ENCODE results near the gene SRRM2.
A peak's percentile ranks its signal among the peaks of the same experiment; 100 is the strongest.

SRRM2 gene

GRCh38 chr16:2777231-2777902, 24.9 kb downstream of the SRRM2 start, which contains the start of gene ELOB:
Gene ELOB, minus strand, starts transcription at chr16:2777280. Its CDS starts 41 bp downstream, at chr16:2777239.
- peak; percentile 75 for DNase-seq (ENCODE audit: low spot score)

GRCh38 chr16:2777903-2778629, 25.6 kb downstream of the SRRM2 start:
- DNase-seq (ENCODE audit: low spot score) = peak; percentile 28

GRCh38 chr16:2778630-2778958, 26.2 kb downstream of the SRRM2 start:
- no peak for DNase-seq (ENCODE audit: low spot score)

- DNase-seq (ENCODE audit: low spot score) = no peak
Measured at GRCh38 chr16:2779151-2779920, 26.9 kb downstream of the SRRM2 start.

- DNase-seq (ENCODE audit: low spot score) = no peak
Measured at GRCh38 chr16:2779978-2780898, 27.8 kb downstream of the SRRM2 start.

- DNase-seq (ENCODE audit: low spot score) = no peak
Measured at GRCh38 chr16:2782583-2783351, 30.3 kb downstream of the SRRM2 start.

- DNase-seq (ENCODE audit: low spot score) = no peak
Measured at GRCh38 chr16:2783581-2784357, 31.3 kb downstream of the SRRM2 start.

- no peak for DNase-seq (ENCODE audit: low spot score)
Measured at GRCh38 chr16:2784358-2785100, 32.1 kb downstream of the SRRM2 start.

GRCh38 chr16:2785101-2785991, 32.9 kb downstream of the SRRM2 start:
- no peak for DNase-seq (ENCODE audit: low spot score)

GRCh38 chr16:2786061-2786825, 33.8 kb downstream of the SRRM2 start:
- no peak for DNase-seq (ENCODE audit: low spot score)

GRCh38 chr16:2786826-2787151, 34.4 kb downstream of the SRRM2 start:
- no peak for DNase-seq (ENCODE audit: low spot score)

GRCh38 chr16:2787406-2787805, 35.0 kb downstream of the SRRM2 start, which contains the start of gene PRSS33:
Gene PRSS33, minus strand, starts transcription at chr16:2787560. Its CDS starts 1,013 bp downstream, at chr16:2786547.
- DNase-seq (ENCODE audit: low spot score) = no peak

GRCh38 chr16:2787961-2788360, 35.5 kb downstream of the SRRM2 start:
- no peak for DNase-seq (ENCODE audit: low spot score)

- DNase-seq (ENCODE audit: low spot score) = no peak
Measured at GRCh38 chr16:2790631-2791030, 38.2 kb downstream of the SRRM2 start.

- no peak for DNase-seq (ENCODE audit: low spot score)
Measured at GRCh38 chr16:2791174-2791573, 38.7 kb downstream of the SRRM2 start.

GRCh38 chr16:2792940-2793339, 40.5 kb downstream of the SRRM2 start:
- no peak for DNase-seq (ENCODE audit: low spot score)

GRCh38 chr16:2795395-2796143, 43.1 kb downstream of the SRRM2 start:
- no peak for DNase-seq (ENCODE audit: low spot score)

Measured in Ammon's horn (tissue), 1 donor.